Activated CD8-positive, alpha-beta memory T cell treated with anti-CD3 and anti-CD28 coated beads, Interleukin-2, amount 50 U/mL, for 1 hour (primary cell): ENCODE results near the gene PDZD8.
"Not testable (repeated sequence)": the region's sequence is repeated elsewhere in the genome, so short reads cannot be mapped to it uniquely, and the experiment has no call there.

Experiments
- DNase-seq: peaks from one replicate; pipeline ENCODE4 v3.0.0-alpha.2; 2020; ENCODE audit errors: extremely low read depth

Gene PDZD8

GRCh38 chr10:117254774-117255735, 120.2 kb downstream of the PDZD8 start:
- no peak for DNase-seq

GRCh38 chr10:117254338-117254737, 120.9 kb downstream of the PDZD8 start:
- no peak for DNase-seq

GRCh38 chr10:117253908-117254307, 121.3 kb downstream of the PDZD8 start:
- DNase-seq: no peak

- no peak for DNase-seq
Measured at GRCh38 chr10:117250411-117250810, 124.8 kb downstream of the PDZD8 start.

- DNase-seq: no peak
Measured at GRCh38 chr10:117249493-117250093, 125.6 kb downstream of the PDZD8 start.

GRCh38 chr10:117248750-117249465, 126.3 kb downstream of the PDZD8 start:
- no peak for DNase-seq

GRCh38 chr10:117246997-117247671, 128.1 kb downstream of the PDZD8 start:
- DNase-seq: no peak

DNA sequence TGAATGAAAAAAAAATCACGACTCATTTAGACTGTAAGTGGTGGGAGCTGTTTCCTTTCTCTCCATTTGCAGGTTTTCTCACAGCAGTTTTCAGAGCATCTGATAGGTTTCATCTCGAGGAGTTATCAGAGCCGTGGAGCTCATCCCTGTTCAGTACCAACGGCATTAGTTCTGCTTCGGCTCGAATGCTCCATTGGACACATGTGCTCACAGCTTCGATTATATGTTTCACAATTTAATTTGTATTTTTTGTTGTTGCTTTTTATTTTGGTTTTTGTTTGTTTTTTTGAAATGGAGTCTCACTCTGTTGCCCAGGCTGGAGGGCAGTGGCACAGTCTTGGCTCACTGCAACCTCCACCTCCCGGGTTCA, 132.8 kb downstream of the PDZD8 start:
- DNase-seq: no peak

- no peak for DNase-seq
Measured at GRCh38 chr10:117241541-117242462, 133.4 kb downstream of the PDZD8 start.

DNA sequence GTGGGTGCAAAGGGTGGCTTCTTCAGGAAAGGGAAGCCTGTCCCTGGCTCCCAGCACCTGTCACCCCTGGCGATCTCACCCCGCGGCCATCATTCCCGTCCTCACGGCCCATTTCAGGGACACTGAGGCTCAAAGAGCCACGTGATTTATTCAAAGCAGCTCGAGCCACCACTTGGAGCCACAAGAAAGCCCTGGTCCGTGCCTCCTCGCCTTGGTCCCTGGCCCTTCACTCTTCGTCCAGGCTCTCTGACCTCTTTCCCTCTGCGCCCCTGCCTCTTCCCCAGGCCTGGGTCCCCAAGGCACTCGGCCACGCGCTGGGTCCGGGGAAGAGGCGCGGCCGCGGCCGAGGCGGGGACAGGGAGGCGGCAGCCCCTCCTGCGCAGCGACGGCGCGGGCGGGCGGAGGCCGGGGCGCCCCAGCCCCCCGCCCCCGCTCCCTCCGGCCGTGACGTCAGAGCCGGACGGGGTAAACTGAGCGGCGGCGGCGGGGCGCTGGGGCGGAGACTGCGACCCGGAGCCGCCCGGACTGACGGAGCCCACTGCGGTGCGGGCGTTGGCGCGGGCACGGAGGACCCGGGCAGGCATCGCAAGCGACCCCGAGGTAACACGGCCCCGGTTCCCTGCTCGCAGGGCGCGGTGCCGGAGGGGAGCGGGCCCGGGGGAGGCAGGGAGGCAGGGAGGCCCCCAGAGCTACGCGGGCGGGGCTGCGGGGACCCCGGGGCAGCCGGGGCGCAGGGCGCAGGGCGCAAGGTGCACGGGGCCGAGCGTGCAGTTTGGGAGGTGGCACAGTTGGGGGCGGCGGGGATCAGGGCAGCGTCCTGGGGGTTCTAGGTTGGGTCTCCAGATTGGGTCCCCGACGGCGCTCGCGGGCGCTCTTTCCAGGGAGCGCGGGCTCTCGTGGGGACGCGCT, 134.4 kb downstream of the PDZD8 start, which contains the start of gene SLC18A2:
SLC18A2 (plus strand) TSS at position 494 of the 909 bp plus-strand sequence. CDS start 580 bp downstream, outside the sequence.
- no peak for DNase-seq

GRCh38 chr10:117239721-117240620, 135.3 kb downstream of the PDZD8 start:
- no peak for DNase-seq

DNA sequence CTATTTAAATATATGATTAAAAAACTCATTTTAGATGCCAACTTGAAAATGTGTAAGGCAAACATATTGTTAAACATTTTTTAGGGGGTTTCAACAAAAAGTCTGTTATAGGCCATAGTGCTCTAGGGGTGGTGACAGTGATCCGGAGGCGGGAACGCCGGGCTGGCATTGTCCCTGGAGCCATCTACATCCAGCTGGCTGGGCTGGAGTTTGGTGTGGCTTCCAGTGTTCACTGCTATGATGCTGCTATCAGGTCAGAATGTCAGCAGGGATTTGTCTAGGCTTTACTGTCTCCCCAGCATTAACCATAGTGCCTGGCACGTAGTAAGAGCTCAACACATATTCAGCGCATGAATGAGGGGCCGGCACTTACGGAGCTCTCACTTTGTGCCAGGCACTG, 136.2 kb downstream of the PDZD8 start:
- DNase-seq: no peak

- no peak for DNase-seq
Measured at GRCh38 chr10:117237401-117237991, 137.7 kb downstream of the PDZD8 start.

- not testable (repeated sequence) for DNase-seq
Measured at GRCh38 chr10:117230107-117230506, 145.1 kb downstream of the PDZD8 start.

DNA sequence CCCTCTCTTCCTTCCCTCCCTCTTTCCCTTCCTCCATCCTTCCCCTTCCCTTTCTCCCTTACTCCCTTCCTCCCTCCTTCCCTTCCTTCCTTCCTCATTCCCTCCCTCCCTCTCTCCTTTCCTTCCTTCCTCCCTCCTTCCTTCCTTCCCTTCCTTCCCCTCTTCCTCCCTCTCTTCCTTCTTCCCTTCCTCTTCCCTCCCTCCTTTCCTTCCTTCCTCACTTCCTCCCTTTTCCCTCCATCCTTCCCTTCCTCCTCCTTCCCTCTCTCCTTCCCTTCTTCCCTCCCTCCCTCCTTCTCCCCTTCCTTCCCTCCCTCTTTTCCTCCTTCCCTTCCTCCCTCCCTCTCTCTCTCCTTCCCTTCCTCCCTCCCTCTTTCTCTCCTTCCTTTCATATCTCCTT, 147.0 kb downstream of the PDZD8 start:
- no peak for DNase-seq
